ENCODE results near the gene HSF5. TPM values are rescaled to one million over a fixed set of nuclear protein-coding genes. Genes with fewer than 3 reads are reported as not detected.

The HSF5 gene
- total RNA-seq, 2 donors from 2014 or later: 2.9 to 3.3 TPM

DNA sequence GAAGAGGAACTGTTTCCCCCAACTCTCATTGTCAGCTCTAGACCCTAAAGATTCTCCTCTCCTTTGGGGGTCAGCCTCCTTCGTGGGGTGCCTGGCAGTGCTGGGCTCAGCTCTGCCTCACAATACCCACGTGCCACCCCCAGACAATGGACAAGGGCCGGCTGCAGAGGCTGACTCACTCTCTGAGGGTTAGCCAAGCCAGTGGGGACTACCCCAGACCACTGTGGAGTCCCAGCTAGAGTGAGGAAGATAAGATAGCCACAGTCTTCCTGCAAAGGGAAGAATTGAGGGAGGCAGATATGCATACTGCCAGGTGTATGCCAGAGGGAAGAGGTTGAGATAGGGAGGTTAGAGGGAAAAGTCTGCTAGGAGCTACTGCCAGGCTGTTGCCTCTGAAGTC is 39.7 kb upstream of the HSF5 start:
- Mint-ChIP-seq H3K27ac (no peak overlapping the region), H3K27me3 (ENCODE audit: low read depth) (peaks cover 29% of the 10 kb centered on the region)

DNA sequence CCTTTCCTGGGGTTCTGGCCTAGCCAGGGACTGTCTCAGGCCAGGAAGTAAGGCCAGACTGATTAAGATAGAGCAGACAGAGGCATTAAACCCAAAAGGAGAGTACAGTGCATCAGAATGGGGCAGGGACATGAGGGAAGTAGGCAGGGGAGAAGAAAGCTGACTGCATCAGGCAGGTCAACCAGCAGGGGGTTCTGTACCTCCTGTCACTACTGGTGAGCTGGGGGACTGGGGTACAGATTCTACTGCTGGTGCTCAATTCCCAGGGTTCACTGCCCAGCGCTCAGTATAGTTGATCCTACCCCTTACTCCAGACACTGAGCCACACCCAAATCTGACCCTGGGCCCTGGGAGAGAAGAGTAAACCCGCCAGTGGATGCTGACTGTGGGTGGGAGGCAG is 39.1 kb upstream of the HSF5 start:
- H3K27ac Mint-ChIP-seq: no peak overlapping the region

More for the DNA sequence above, 39.7 kb upstream of the HSF5 start:
- Mint-ChIP-seq H3K9me3 (no peaks in the 10 kb centered on the region), H3K36me3 (ENCODE audit: insufficient read depth in 2 of 2) (no peaks in the 10 kb centered on the region), H3K4me1 (ENCODE audit: low read depth) (no peaks in the 10 kb centered on the region), H3K4me3 (no peak overlapping the region)
- ATAC-seq (replicated peaks in 1 of 2) (no peak), DNase-seq (no peak)

DNA sequence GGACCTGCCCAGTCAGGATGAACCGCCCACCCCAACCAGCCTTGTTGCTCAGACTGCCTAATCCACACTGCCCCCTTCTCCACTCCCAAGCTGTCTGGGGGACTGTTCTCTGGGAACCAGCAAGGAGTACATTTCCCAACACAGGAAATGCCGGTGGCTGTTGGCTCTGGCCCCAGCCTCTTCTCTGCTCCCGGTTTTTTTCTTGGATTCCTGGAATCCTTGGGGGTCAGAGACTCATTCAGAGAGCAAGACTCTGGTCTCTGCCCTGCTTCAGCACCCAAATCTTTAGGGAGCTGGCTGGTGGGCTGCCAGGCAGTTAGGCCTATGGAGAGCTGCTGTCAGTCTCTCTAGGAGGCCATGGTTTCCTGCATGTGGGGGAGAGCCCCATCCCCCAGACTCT is 37.0 kb upstream of the HSF5 start:
- no peaks in the 10 kb centered on the region for H3K4me1 Mint-ChIP-seq (ENCODE audit: low read depth)
- no peak overlapping the region for H3K4me3 Mint-ChIP-seq
- ATAC-seq (replicated peaks in 1 of 2) (no peak), DNase-seq (no peak)
- H3K27me3 Mint-ChIP-seq (ENCODE audit: low read depth): peaks cover 13% of the 10 kb centered on the region
- H3K36me3 Mint-ChIP-seq (ENCODE audit: insufficient read depth in 2 of 2): no peaks in the 10 kb centered on the region
- no peaks in the 10 kb centered on the region for H3K9me3 Mint-ChIP-seq
- H3K27ac Mint-ChIP-seq: no peak overlapping the region

More for the DNA sequence above, 39.1 kb upstream of the HSF5 start:
- no peaks in the 10 kb centered on the region for H3K4me1 Mint-ChIP-seq (ENCODE audit: low read depth)
- DNase-seq (no peak), ATAC-seq (replicated peaks in 1 of 2) (no peak)
- H3K9me3 Mint-ChIP-seq: no peaks in the 10 kb centered on the region
- H3K36me3 Mint-ChIP-seq (ENCODE audit: insufficient read depth in 2 of 2): no peaks in the 10 kb centered on the region
- H3K4me3 Mint-ChIP-seq: no peak overlapping the region
- H3K27me3 Mint-ChIP-seq (ENCODE audit: low read depth): peaks cover 23% of the 10 kb centered on the region

DNA sequence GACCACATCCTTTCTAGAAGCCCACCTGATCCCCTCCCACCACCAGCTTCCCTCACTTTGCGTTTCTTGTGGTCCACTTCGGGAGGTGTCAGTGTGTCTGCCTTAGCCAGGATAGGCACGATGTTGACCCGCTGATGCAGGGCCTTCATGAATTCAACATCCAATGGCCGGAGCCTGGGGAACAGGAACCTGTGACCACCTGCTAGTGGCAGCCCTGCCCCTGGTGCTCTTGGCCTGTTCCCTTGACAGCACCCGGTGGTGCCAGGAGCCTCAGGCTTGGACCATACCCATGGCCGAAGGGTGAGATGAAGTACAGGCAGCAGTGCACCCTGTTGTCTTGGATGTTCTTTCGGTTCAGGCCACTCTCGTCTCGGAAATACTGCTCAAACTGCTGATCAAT is 33.5 kb upstream of the HSF5 start:
- H3K27me3 Mint-ChIP-seq (ENCODE audit: low read depth): no peaks in the 10 kb centered on the region
- DNase-seq (no peak), ATAC-seq (replicated peaks in 1 of 2) (no peak)
- H3K9me3 Mint-ChIP-seq: no peaks in the 10 kb centered on the region
- H3K36me3 Mint-ChIP-seq (ENCODE audit: insufficient read depth in 2 of 2): no peaks in the 10 kb centered on the region
- H3K4me1 Mint-ChIP-seq (ENCODE audit: low read depth): peaks cover 6% of the 10 kb centered on the region
- H3K4me3 Mint-ChIP-seq: no peak overlapping the region
- H3K27ac Mint-ChIP-seq: no peak overlapping the region

DNA sequence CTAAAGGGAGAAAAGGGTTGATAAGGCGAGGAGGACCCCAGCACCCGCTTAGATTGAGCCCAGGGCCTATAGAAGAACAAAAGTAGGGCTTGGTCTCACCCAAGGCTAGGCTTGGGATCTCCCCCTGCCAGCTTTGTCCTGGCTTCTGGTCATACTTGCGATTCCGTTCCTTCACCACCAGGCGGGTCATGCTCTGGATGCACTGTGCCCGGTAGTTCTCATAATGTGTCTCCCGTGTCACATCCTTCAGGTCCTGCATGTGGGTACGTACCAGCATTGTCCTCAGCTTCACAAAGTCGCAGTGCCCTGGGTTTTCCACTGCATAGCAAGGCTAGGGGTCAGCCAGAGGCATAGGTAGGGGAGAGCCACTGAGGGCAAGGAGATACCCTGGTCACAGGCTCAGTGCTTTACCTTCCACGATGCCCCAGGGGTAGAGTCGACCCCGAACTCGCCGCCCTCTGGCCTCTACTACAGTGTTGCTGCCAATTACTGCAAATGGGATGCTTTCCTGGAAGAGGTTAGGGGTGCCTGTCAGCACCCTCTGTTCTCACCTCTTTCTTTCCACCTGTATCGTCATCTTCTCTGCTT is 32.7 kb upstream of the HSF5 start:
- Mint-ChIP-seq H3K27me3 (ENCODE audit: low read depth) (no peaks in the 10 kb centered on the region), H3K27ac (no peak overlapping the region), H3K36me3 (ENCODE audit: insufficient read depth in 2 of 2) (no peaks in the 10 kb centered on the region), H3K9me3 (no peaks in the 10 kb centered on the region), H3K4me1 (ENCODE audit: low read depth) (peaks cover 13% of the 10 kb centered on the region), H3K4me3 (peak overlapping the region in 1 of 2 donors; percentile 20)
- peak in 1 of 2 donors; percentile 20 for DNase-seq
- no peak for ATAC-seq (replicated peaks in 1 of 2)

DNA sequence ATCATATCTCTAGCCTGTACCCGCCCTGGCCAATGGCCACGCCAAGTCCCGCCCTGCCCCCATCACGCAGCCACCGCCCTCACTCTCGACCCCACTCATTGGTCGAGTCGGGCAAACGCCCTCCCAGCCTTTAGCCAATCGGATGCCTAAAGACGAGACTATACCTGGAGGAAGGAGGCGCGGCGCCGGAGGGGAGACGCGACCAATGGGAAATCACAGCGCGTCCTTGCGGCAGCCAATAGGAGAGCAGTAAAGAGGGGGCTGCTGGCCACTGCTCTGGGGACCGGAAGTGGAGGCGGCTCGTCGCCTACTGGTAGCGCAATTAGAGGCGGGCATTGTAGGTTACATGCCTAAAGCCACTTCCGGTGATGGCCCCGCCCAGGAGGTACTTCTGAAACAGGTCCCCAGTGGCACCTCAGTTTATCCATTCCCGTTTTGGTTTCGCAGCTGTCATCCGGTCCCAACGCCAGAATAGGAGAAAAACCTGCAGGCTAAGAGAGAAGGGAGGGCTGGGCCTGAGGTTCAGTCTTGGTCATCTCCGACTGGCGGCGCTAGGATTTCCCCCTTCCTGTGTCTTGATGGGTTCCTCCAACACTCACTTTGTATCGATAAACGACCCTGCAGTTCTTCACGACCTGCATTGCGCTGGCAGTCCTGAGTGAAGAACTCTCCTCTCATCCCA is 29.9 kb upstream of the HSF5 start:
- Mint-ChIP-seq H3K36me3 (ENCODE audit: insufficient read depth in 2 of 2) (peaks cover 0 to 4% of the 10 kb centered on the region in 2 donors), H3K27ac (peak overlapping the region; percentile 91), H3K4me1 (ENCODE audit: low read depth) (peaks cover 29% of the 10 kb centered on the region), H3K27me3 (ENCODE audit: low read depth) (no peaks in the 10 kb centered on the region), H3K9me3 (no peaks in the 10 kb centered on the region), H3K4me3 (peak overlapping the region; percentile 94 to 96)
- ATAC-seq (replicated peaks in 1 of 2) (peak; percentile 85 to 88), DNase-seq (peak; percentile 99 to 100)

DNA sequence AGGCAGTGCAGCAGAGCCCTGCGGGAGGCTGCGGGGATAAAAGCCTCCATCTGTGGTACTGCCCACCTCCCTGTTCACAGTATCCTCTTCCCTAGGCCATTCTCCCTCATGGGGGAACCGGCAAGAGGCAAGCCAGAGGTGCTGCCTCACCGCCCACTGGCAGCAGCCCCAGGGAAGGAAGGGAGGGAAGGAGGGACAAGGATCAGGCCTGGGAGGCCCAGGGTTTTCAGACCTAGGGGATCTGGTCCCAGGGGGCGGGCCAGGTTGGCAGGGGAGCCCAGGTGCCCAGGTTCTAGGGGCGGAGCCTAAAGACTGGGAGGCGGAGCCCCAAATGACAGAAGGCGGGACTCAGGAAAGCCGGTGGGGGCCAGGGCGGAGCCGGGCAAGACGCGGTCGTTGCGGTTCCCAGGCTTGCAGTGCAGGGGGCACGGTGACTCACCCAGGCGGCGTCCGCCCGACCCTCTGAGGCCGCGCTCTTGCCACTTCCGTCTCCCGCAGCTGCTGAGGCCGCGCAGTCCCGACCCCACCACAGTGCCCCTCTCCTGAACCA is 29.2 kb upstream of the HSF5 start:
- no peaks in the 10 kb centered on the region for H3K27me3 Mint-ChIP-seq (ENCODE audit: low read depth)
- peaks cover 0 to 6% of the 10 kb centered on the region in 2 donors for H3K36me3 Mint-ChIP-seq (ENCODE audit: insufficient read depth in 2 of 2)
- peak overlapping the region; percentile 91 for H3K27ac Mint-ChIP-seq
- no peaks in the 10 kb centered on the region for H3K9me3 Mint-ChIP-seq
- H3K4me1 Mint-ChIP-seq (ENCODE audit: low read depth): peaks cover 35% of the 10 kb centered on the region
- ATAC-seq (replicated peaks in 1 of 2) (no peak), DNase-seq (no peak)
- H3K4me3 Mint-ChIP-seq: peak overlapping the region; percentile 94 to 96

DNA sequence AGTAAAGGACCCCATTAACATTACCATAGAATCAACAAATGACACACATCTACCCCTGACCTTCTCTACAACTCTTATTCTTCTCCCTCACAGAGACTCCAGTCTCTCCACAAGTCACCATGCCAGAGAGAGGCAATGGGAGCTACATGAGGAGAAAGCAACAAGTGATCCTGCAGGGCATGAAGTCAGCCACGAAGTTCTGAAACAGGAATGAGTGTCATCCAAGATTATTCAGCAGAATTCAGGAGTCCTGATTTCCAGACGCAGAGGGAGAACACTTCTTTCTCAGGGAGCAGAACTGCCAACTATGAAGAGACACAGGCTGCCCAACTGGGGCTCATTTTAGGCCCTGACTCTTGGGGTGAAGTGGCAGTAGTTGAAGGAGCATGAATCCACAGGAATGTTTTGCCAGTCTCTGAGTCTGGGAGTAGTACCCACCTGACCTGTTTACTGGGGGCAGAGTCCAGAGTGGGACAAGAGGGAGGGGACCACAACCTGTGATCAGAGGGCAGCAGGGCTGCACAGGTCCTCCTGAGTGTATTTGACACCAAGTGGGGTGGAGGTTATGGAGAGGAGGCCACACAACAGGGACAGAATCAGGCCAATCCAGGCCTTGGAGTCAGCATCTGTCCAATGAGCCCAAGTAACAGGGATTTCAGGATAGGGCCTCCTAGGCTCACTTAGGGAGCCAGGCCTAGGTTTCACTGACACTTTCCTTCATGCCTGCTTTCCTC is 28.6 kb upstream of the HSF5 start:
- Mint-ChIP-seq H3K4me3 (peak overlapping the region; percentile 94 to 96), H3K27me3 (ENCODE audit: low read depth) (no peaks in the 10 kb centered on the region), H3K4me1 (ENCODE audit: low read depth) (peaks cover 41% of the 10 kb centered on the region), H3K9me3 (no peaks in the 10 kb centered on the region), H3K27ac (peak overlapping the region; percentile 82), H3K36me3 (ENCODE audit: insufficient read depth in 2 of 2) (peaks cover 0 to 6% of the 10 kb centered on the region in 2 donors)
- DNase-seq (no peak), ATAC-seq (replicated peaks in 1 of 2) (no peak)

DNA sequence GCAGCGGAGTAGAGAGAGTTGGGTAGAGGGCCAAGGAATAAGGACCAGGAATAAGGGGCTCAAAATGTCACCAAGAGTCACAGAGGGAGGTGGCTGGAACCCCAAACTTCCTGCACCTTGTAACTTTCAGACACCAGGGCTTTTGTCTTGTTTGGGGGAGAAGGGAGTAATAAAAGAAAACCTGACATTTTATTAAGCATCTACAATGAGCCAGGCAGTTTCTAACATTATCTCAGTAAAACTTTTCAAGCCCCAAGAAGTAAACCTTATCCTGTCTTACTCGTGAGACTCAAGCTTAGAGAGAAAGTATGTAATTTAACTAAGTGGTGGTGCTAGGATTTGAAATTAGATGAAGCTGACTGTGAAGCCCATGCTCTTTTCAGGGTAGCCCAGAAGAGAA is 27.1 kb upstream of the HSF5 start:
- no peaks in the 10 kb centered on the region for H3K9me3 Mint-ChIP-seq
- peak overlapping the region; percentile 70 to 85 for H3K4me3 Mint-ChIP-seq
- no peak for ATAC-seq (replicated peaks in 1 of 2)
- peak overlapping the region; percentile 6 for H3K27ac Mint-ChIP-seq
- DNase-seq: no peak
- peaks cover 55% of the 10 kb centered on the region for H3K4me1 Mint-ChIP-seq (ENCODE audit: low read depth)
- no peaks in the 10 kb centered on the region for H3K27me3 Mint-ChIP-seq (ENCODE audit: low read depth)
- H3K36me3 Mint-ChIP-seq (ENCODE audit: insufficient read depth in 2 of 2): peaks cover 13% of the 10 kb centered on the region in 2 donors

DNA sequence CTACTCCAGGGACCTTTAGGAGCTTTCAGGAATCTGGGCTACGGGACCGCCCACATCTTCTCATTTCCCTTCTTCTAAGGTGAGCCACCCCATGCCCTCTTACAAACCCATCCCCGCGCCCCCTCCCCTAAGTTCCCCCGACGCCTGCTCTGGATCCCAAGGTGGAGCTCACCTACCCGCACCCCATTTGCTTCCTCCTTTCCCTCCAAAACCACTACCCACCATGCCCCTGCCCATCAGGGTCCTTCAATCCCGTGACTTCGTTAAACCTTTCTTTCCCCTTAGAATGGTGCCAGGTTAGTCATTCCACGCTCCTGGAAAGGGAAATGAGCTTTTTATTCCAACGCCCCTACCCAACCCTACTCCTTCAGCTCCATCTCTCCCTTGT is 26.6 kb upstream of the HSF5 start:
- ATAC-seq (replicated peaks in 1 of 2) (no peak), DNase-seq (no peak)
- Mint-ChIP-seq H3K9me3 (no peaks in the 10 kb centered on the region), H3K4me3 (peak overlapping the region; percentile 70 to 85), H3K27me3 (ENCODE audit: low read depth) (no peaks in the 10 kb centered on the region), H3K27ac (no peak overlapping the region), H3K4me1 (ENCODE audit: low read depth) (peaks cover 60% of the 10 kb centered on the region), H3K36me3 (ENCODE audit: insufficient read depth in 2 of 2) (peaks cover 17 to 18% of the 10 kb centered on the region in 2 donors)

DNA sequence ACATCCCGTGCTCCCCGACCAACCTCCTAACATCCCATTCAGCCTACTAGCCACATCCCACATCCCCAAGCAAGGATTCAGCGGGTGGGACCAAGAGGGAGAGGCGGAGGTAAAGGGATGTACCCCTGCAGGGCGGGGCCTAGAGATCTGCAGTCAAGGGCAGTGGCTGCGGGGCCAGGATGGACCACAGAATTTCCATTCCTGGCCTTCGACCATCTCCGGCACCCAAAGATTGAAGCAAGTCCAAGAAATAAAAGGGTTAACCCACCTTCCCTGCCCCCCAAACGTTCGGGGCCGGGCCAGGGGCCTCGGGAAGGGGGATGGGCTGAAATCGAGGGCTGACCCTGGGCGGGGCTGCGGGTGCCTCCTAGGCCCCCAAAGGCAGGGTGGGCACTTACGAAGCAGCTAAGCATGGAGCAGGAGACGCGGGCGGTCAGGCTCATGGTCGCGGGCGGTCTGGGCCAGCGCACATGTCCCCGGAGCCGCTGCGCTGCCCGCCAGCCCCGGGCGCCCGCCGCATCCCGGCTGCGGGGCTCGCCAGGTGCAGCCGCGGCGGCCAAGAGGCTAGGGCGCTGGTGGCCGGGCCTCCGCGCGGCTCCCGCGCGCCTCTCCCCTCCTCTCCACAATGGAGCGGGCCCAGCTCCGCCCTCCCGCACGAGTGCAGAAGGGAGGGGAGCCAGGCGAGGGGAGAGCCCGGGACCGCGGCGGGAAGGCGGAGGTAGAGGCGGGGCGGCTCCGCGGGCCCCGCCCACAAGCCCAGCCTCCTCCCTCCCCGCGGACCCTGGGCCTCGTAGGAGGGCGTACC is 26.0 kb upstream of the HSF5 start, which contains the start of gene MTMR4:
Gene MTMR4, minus strand, starts transcription at position 674 of the 805 bp plus-strand sequence. Its CDS starts 231 bp downstream, at position 443.
- Mint-ChIP-seq H3K4me3 (peak within 1 kb of the TSS; percentile 94 to 95), H3K27me3 (ENCODE audit: low read depth) (no peaks in the 10 kb centered on the region)

DNA sequence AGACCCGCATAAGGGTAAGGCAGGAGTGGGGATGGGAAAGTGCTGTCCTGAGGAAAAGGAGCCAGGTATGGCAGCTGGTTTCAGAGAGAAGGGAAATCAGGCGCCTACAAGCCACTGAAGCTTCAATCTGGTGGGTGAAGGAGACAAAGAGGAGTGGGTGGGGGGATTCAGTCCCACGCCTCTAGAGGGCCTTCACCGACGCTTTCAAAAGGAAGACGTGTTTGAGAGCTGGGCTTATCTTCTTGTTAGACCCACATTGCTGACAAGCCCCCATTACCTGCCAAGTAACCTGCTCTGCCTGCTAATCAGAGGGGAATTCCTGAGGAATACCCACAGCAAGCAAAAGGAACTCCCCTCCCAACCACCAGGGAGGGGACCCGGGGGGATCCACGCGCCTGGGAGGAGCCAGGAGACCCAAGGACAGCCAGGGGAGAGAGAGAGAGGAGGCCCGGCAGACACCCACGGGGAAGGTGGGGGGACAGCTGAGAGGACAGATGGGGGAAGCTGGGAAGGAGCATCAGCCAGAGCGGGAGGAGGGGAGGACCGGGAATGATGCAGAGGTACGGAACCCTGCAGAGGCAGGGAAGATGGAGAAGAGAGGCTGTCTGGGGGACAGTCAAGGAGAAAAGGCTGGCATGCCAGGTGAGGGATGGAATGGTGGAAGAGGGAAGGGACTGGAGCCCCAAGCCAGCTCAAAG is 25.2 kb upstream of the HSF5 start:
- Mint-ChIP-seq H3K4me1 (ENCODE audit: low read depth) (peaks cover 61% of the 10 kb centered on the region), H3K9me3 (no peaks in the 10 kb centered on the region), H3K4me3 (peak overlapping the region; percentile 94 to 95), H3K27me3 (ENCODE audit: low read depth) (no peaks in the 10 kb centered on the region), H3K36me3 (ENCODE audit: insufficient read depth in 2 of 2) (peaks cover 18 to 19% of the 10 kb centered on the region in 2 donors), H3K27ac (peak overlapping the region; percentile 59)
- DNase-seq: peak; percentile 25 to 37
- ATAC-seq (replicated peaks in 1 of 2): no peak

More for the DNA sequence above, 26.0 kb upstream of the HSF5 start, which contains the start of gene MTMR4:
- DNase-seq (peak; percentile 84 to 87), ATAC-seq (replicated peaks in 1 of 2) (peak; percentile 23 to 33)
- Mint-ChIP-seq H3K4me1 (ENCODE audit: low read depth) (peaks cover 61% of the 10 kb centered on the region), H3K36me3 (ENCODE audit: insufficient read depth in 2 of 2) (peaks cover 17 to 18% of the 10 kb centered on the region in 2 donors), H3K9me3 (no peaks in the 10 kb centered on the region), H3K27ac (peak within 1 kb of the TSS; percentile 59)
